ENCODE results near the gene TBXAS1. TPM values are rescaled to one million over a fixed set of nuclear protein-coding genes. Genes with fewer than 3 reads are reported as not detected.
A peak's percentile ranks its signal among the peaks of the same experiment; 100 is the strongest.

Gene TBXAS1
- total RNA-seq, 2 experiments from 2014 or later, result 0.83 to 1.1 TPM

- no peak overlapping the region for H3K27ac Mint-ChIP-seq
- CTCF ChIA-PET, result interaction anchor here (1.3 kb wide), 1 partner anchor 329 kb away, joined by 3 read pairs; no protein-coding TSS in a partner anchor
- no peak overlapping the region for H3K4me3 Mint-ChIP-seq
- intact Hi-C loops (cut with micrococcal nuclease), result no loop called here
- no peaks in the 10 kb centered on the region for H3K36me3 Mint-ChIP-seq (ENCODE audit: low read depth)
- peak; percentile 19 for DNase-seq
- H3K9me3 Mint-ChIP-seq, result peaks cover 2% of the 10 kb centered on the region
- no peaks in the 10 kb centered on the region for H3K27me3 Mint-ChIP-seq (ENCODE audit: low read depth)
- peaks cover 7% of the 10 kb centered on the region for H3K4me1 Mint-ChIP-seq (ENCODE audit: low read depth)
These were observed 102.3 kb downstream of the TBXAS1 start for GRCh38 chr7:139931190-139931934.

GRCh38 chr7:139932531-139932930, 103.5 kb downstream of the TBXAS1 start:
- no peak overlapping the region for H3K4me3 Mint-ChIP-seq
- intact Hi-C loops (cut with micrococcal nuclease), result no loop called here
- H3K4me1 Mint-ChIP-seq (ENCODE audit: low read depth), result peaks cover 7% of the 10 kb centered on the region
- no peak overlapping the region for H3K27ac Mint-ChIP-seq
- DNase-seq, result no peak
- no peaks in the 10 kb centered on the region for H3K36me3 Mint-ChIP-seq (ENCODE audit: low read depth)
- H3K9me3 Mint-ChIP-seq, result peaks cover 2% of the 10 kb centered on the region
- CTCF ChIA-PET, result interaction anchor here (1.3 kb wide), 2 partner anchors 70 to 331 kb away, joined by 3 read pairs; no protein-coding TSS in a partner anchor
- H3K27me3 Mint-ChIP-seq (ENCODE audit: low read depth), result no peaks in the 10 kb centered on the region

GRCh38 chr7:139936760-139937310, 107.8 kb downstream of the TBXAS1 start:
- Mint-ChIP-seq H3K36me3 (ENCODE audit: low read depth) (no peaks in the 10 kb centered on the region), H3K4me3 (no peak overlapping the region), H3K27me3 (ENCODE audit: low read depth) (no peaks in the 10 kb centered on the region), H3K9me3 (no peaks in the 10 kb centered on the region), H3K27ac (no peak overlapping the region), H3K4me1 (ENCODE audit: low read depth) (no peaks in the 10 kb centered on the region)
- no peak for DNase-seq
- CTCF ChIA-PET, result interaction anchor here (0.5 to 1.1 kb wide), 2 partner anchors 20 to 1119 kb away, joined by 3 read pairs; no protein-coding TSS in a partner anchor
- intact Hi-C loops (cut with micrococcal nuclease), result no loop called here

GRCh38 chr7:139937715-139938114, 108.7 kb downstream of the TBXAS1 start:
- H3K4me1 Mint-ChIP-seq (ENCODE audit: low read depth), result no peaks in the 10 kb centered on the region
- H3K27me3 Mint-ChIP-seq (ENCODE audit: low read depth), result no peaks in the 10 kb centered on the region
- no peaks in the 10 kb centered on the region for H3K36me3 Mint-ChIP-seq (ENCODE audit: low read depth)
- H3K27ac Mint-ChIP-seq, result no peak overlapping the region
- CTCF ChIA-PET, result interaction anchor here (1.1 kb wide), 1 partner anchor 21 kb away, joined by 3 read pairs; no protein-coding TSS in a partner anchor
- H3K4me3 Mint-ChIP-seq, result no peak overlapping the region
- intact Hi-C loops (cut with micrococcal nuclease), result no loop called here
- no peak for DNase-seq
- H3K9me3 Mint-ChIP-seq, result no peaks in the 10 kb centered on the region

- CTCF ChIA-PET, result interaction anchor here (1.0 kb wide), 1 partner anchor 100 kb away, joined by 3 read pairs; no protein-coding TSS in a partner anchor
- Mint-ChIP-seq H3K27me3 (ENCODE audit: low read depth) (no peaks in the 10 kb centered on the region), H3K4me1 (ENCODE audit: low read depth) (no peaks in the 10 kb centered on the region), H3K36me3 (ENCODE audit: low read depth) (no peaks in the 10 kb centered on the region), H3K4me3 (no peak overlapping the region), H3K9me3 (peaks cover 8% of the 10 kb centered on the region), H3K27ac (no peak overlapping the region)
- intact Hi-C loops (cut with micrococcal nuclease), result no loop called here
- DNase-seq, result no peak
These were observed 111.8 kb downstream of the TBXAS1 start for GRCh38 chr7:139940866-139941265.

- no peak for DNase-seq
- no peak overlapping the region for H3K27ac Mint-ChIP-seq
- intact Hi-C loops (cut with micrococcal nuclease), result no loop called here
- no peaks in the 10 kb centered on the region for H3K4me1 Mint-ChIP-seq (ENCODE audit: low read depth)
- H3K36me3 Mint-ChIP-seq (ENCODE audit: low read depth), result no peaks in the 10 kb centered on the region
- H3K9me3 Mint-ChIP-seq, result peaks cover 11% of the 10 kb centered on the region
- CTCF ChIA-PET, result interaction anchor here (1.0 kb wide), 1 partner anchor 101 kb away, joined by 3 read pairs; no protein-coding TSS in a partner anchor
- H3K27me3 Mint-ChIP-seq (ENCODE audit: low read depth), result no peaks in the 10 kb centered on the region
- H3K4me3 Mint-ChIP-seq, result no peak overlapping the region
These were observed 112.4 kb downstream of the TBXAS1 start for GRCh38 chr7:139941421-139941820.

- no peak overlapping the region for H3K4me3 Mint-ChIP-seq
- H3K36me3 Mint-ChIP-seq (ENCODE audit: low read depth), result no peaks in the 10 kb centered on the region
- H3K4me1 Mint-ChIP-seq (ENCODE audit: low read depth), result no peaks in the 10 kb centered on the region
- H3K9me3 Mint-ChIP-seq, result peaks cover 12% of the 10 kb centered on the region
- intact Hi-C loops (cut with micrococcal nuclease), result no loop called here
- CTCF ChIA-PET, result interaction anchor here (1.1 kb wide), 1 partner anchor 64 kb away, joined by 3 read pairs; no protein-coding TSS in a partner anchor
- no peak for DNase-seq
- H3K27ac Mint-ChIP-seq, result no peak overlapping the region
- H3K27me3 Mint-ChIP-seq (ENCODE audit: low read depth), result no peaks in the 10 kb centered on the region
These were observed 112.8 kb downstream of the TBXAS1 start for GRCh38 chr7:139941866-139942265.

GRCh38 chr7:139942636-139943035, 113.6 kb downstream of the TBXAS1 start:
- no peak overlapping the region for H3K4me3 Mint-ChIP-seq
- no peaks in the 10 kb centered on the region for H3K27me3 Mint-ChIP-seq (ENCODE audit: low read depth)
- intact Hi-C loops (cut with micrococcal nuclease), result no loop called here

GRCh38 chr7:139943401-139943800, 114.3 kb downstream of the TBXAS1 start:
- Mint-ChIP-seq H3K27ac (no peak overlapping the region), H3K27me3 (ENCODE audit: low read depth) (no peaks in the 10 kb centered on the region), H3K4me3 (no peak overlapping the region), H3K36me3 (ENCODE audit: low read depth) (no peaks in the 10 kb centered on the region), H3K4me1 (ENCODE audit: low read depth) (no peaks in the 10 kb centered on the region), H3K9me3 (peaks cover 15% of the 10 kb centered on the region)
- CTCF ChIA-PET, result interaction anchor here (0.7 kb wide), 1 partner anchor 445 kb away, joined by 4 read pairs; no protein-coding TSS in a partner anchor
- intact Hi-C loops (cut with micrococcal nuclease), result no loop called here
- DNase-seq, result no peak

More at GRCh38 chr7:139942636-139943035, 113.6 kb downstream of the TBXAS1 start:
- CTCF ChIA-PET, result interaction anchor here (1.1 kb wide), 1 partner anchor 63 kb away, joined by 3 read pairs; no protein-coding TSS in a partner anchor
- Mint-ChIP-seq H3K4me1 (ENCODE audit: low read depth) (no peaks in the 10 kb centered on the region), H3K9me3 (peaks cover 15% of the 10 kb centered on the region), H3K36me3 (ENCODE audit: low read depth) (no peaks in the 10 kb centered on the region), H3K27ac (no peak overlapping the region)
- DNase-seq, result no peak

GRCh38 chr7:139944248-139944647, 115.2 kb downstream of the TBXAS1 start:
- no peaks in the 10 kb centered on the region for H3K27me3 Mint-ChIP-seq (ENCODE audit: low read depth)
- no peaks in the 10 kb centered on the region for H3K36me3 Mint-ChIP-seq (ENCODE audit: low read depth)
- intact Hi-C loops (cut with micrococcal nuclease), result no loop called here
- H3K27ac Mint-ChIP-seq, result no peak overlapping the region
- no peaks in the 10 kb centered on the region for H3K4me1 Mint-ChIP-seq (ENCODE audit: low read depth)
- DNase-seq, result no peak
- H3K9me3 Mint-ChIP-seq, result peaks cover 15% of the 10 kb centered on the region
- CTCF ChIA-PET, result interaction anchor here (0.7 kb wide), 1 partner anchor 445 kb away, joined by 4 read pairs; no protein-coding TSS in a partner anchor
- H3K4me3 Mint-ChIP-seq, result no peak overlapping the region

GRCh38 chr7:139946533-139946932, 117.5 kb downstream of the TBXAS1 start:
- no peak overlapping the region for H3K27ac Mint-ChIP-seq
- no peak for DNase-seq
- no peaks in the 10 kb centered on the region for H3K27me3 Mint-ChIP-seq (ENCODE audit: low read depth)
- no peaks in the 10 kb centered on the region for H3K36me3 Mint-ChIP-seq (ENCODE audit: low read depth)
- no peaks in the 10 kb centered on the region for H3K4me1 Mint-ChIP-seq (ENCODE audit: low read depth)
- intact Hi-C loops (cut with micrococcal nuclease), result no loop called here
- peaks cover 15% of the 10 kb centered on the region for H3K9me3 Mint-ChIP-seq
- no peak overlapping the region for H3K4me3 Mint-ChIP-seq
- CTCF ChIA-PET, result no interaction called here

GRCh38 chr7:139947021-139947420, 118.0 kb downstream of the TBXAS1 start:
- Mint-ChIP-seq H3K27ac (no peak overlapping the region), H3K4me1 (ENCODE audit: low read depth) (no peaks in the 10 kb centered on the region), H3K9me3 (peaks cover 15% of the 10 kb centered on the region), H3K27me3 (ENCODE audit: low read depth) (no peaks in the 10 kb centered on the region), H3K36me3 (ENCODE audit: low read depth) (no peaks in the 10 kb centered on the region), H3K4me3 (no peak overlapping the region)
- intact Hi-C loops (cut with micrococcal nuclease), result no loop called here
- CTCF ChIA-PET, result no interaction called here
- no peak for DNase-seq
